ENCODE data around the gene ZNF232.

GRCh38 chr17:5097101-5097834, 14.4 kb downstream of the ZNF232 start:
- TF ChIP-seq CTCF (IDR thresholded peaks at IDR 0.05; ENCODE audit: insufficient read depth, low read length, poor library complexity, severe bottlenecking), result no peak
- no peak for TF ChIP-seq EZH2phosphoT487 (conservative IDR thresholded peaks at IDR 0.05; ENCODE audit: low read length)
